Breast epithelium (tissue), 4 donors: Measurements from ENCODE around the gene IFRD1. TPM values are rescaled to one million over a fixed set of nuclear protein-coding genes. Genes with fewer than 3 reads are reported as not detected.

ENCODE experiments used
- DNase-seq, 2 donors: peaks; one replicate each; pipeline ENCODE4 v3.0.0-alpha.2; 2019; ENCODE audit warnings: low spot score in 2 of 2
- H3K27ac ChIP-seq, 2 donors: fragments of 200-600 bp; sonication (generic) in 1 of 2; one replicate each; pipeline ENCODE4 v1.5.1; 2016 to 2019; ENCODE audit warnings: mild to moderate bottlenecking in 1 of 2
- H3K27me3 ChIP-seq, 2 donors: fragments of 200-600 bp; sonication (generic) in 1 of 2; one replicate each; pipeline versions ENCODE4 v1.5.1 to v1.6.0; 2017 to 2019; ENCODE audit warnings: control low read depth in 1 of 2, mild to moderate bottlenecking in 1 of 2
- H3K36me3 ChIP-seq: fragments of 200-600 bp; one replicate; pipeline ENCODE4 v1.5.1; 2019
- H3K4me1 ChIP-seq, 2 donors: fragments of 200-600 bp; sonication (generic); one replicate each; pipeline ENCODE4 v1.5.1; 2016 to 2019; ENCODE audit warnings: control low read depth in 1 of 2
- H3K4me3 ChIP-seq, 3 donors: fragments of 200-600 bp; sonication (generic); 1 replicate in 2 of 3; 2 replicates in 1 of 3; pipeline ENCODE4 v1.5.1; 2016 to 2019; ENCODE audit warnings: mild to moderate bottlenecking in 3 of 3, moderate library complexity in 2 of 3
- H3K9me3 ChIP-seq, 2 donors: fragments of 200-600 bp; sonication (generic) in 1 of 2; one replicate each; pipeline ENCODE4 v1.5.1; 2016 to 2019; ENCODE audit warnings: control low read depth in 1 of 2
- CTCF ChIP-seq, 3 donors: fragments of 450-650 bp; IDR thresholded peaks; one replicate each; pipeline ENCODE4 v1.5.1; 2016 to 2017; ENCODE audit warnings: antibody characterized with exemption in 3 of 3, mild to moderate bottlenecking in 3 of 3, moderate library complexity in 3 of 3
- POLR2A ChIP-seq: fragments of 450-650 bp; IDR thresholded peaks from one replicate; pipeline ENCODE4 v1.6.1; 2016; ENCODE audit warnings: antibody characterized with exemption, mild to moderate bottlenecking, moderate library complexity
- POLR2AphosphoS5 ChIP-seq, 3 donors: sonication (generic); formaldehyde crosslinking; IDR thresholded peaks; one replicate each; pipeline ENCODE4 v1.6.1; 2017; ENCODE audit warnings: antibody characterized with exemption in 3 of 3
- intact Hi-C: fragments of 100-400 bp; cut with DNase I; formaldehyde crosslinking; loops from one replicate; pipeline ENCODE4 v1.15.1; 2023; ENCODE audit warnings: low total_unique reads
- total RNA-seq, 3 donors: library from RNA; depleted of rRNA; stranded (reverse); fragments of >200 nt; gene quantifications; one replicate each; pipeline ENCODE4 v1.1.0, GENCODE V29; 2016

IFRD1 gene
- total RNA-seq, 3 donors from 2014 or later, result 82.7 to 146 (median 91.8) TPM

GRCh38 chr7:112481833-112482670 lies 31.8 kb downstream of the IFRD1 start:
- H3K27me3 ChIP-seq, result no peaks in the 10 kb centered on the region
- H3K9me3 ChIP-seq, result no peaks in the 10 kb centered on the region
- no peak for TF ChIP-seq POLR2A
- no peak for TF ChIP-seq CTCF (IDR thresholded peaks at IDR 0.05)
- TF ChIP-seq POLR2AphosphoS5 (IDR thresholded peaks at IDR 0.05), result peak in 1 of 3 donors; percentile 46
- no peak overlapping the region for H3K4me3 ChIP-seq
- no peaks in the 10 kb centered on the region for H3K36me3 ChIP-seq
- intact Hi-C loops, result no loop called here
- DNase-seq, result peak in 1 of 2 donors; percentile 71
- H3K4me1 ChIP-seq, result no peaks in the 10 kb centered on the region
- peak overlapping the region; percentile 48 to 57 for H3K27ac ChIP-seq

- Histone ChIP-seq H3K27me3 (no peaks in the 10 kb centered on the region), H3K4me1 (no peaks in the 10 kb centered on the region), H3K4me3 (peak overlapping the region in 1 of 3 donors; percentile 18), H3K36me3 (no peaks in the 10 kb centered on the region), H3K27ac (peak overlapping the region; percentile 73), H3K9me3 (no peaks in the 10 kb centered on the region)
- DNase-seq, result peak in 1 of 2 donors; percentile 40
- TF ChIP-seq CTCF (IDR thresholded peaks at IDR 0.05) (no peak), POLR2AphosphoS5 (IDR thresholded peaks at IDR 0.05) (no peak), POLR2A (no peak)
- intact Hi-C loops, result no loop called here
These were observed 34.5 kb downstream of the IFRD1 start for GRCh38 chr7:112484671-112485167.

GRCh38 chr7:112485766-112486165 lies 35.5 kb downstream of the IFRD1 start:
- H3K27me3 ChIP-seq, result no peaks in the 10 kb centered on the region
- H3K36me3 ChIP-seq, result no peaks in the 10 kb centered on the region
- no peak for DNase-seq
- no peak overlapping the region for H3K27ac ChIP-seq
- H3K4me1 ChIP-seq, result no peaks in the 10 kb centered on the region
- intact Hi-C loops, result no loop called here
- no peak for TF ChIP-seq CTCF (IDR thresholded peaks at IDR 0.05)
- TF ChIP-seq POLR2AphosphoS5 (IDR thresholded peaks at IDR 0.05), result no peak
- no peak for TF ChIP-seq POLR2A
- H3K4me3 ChIP-seq, result no peak overlapping the region
- H3K9me3 ChIP-seq, result no peaks in the 10 kb centered on the region

GRCh38 chr7:112487457-112488263 lies 37.4 kb downstream of the IFRD1 start:
- TF ChIP-seq POLR2A, result no peak
- Histone ChIP-seq H3K9me3 (no peaks in the 10 kb centered on the region), H3K27me3 (no peaks in the 10 kb centered on the region), H3K4me1 (no peaks in the 10 kb centered on the region), H3K36me3 (no peaks in the 10 kb centered on the region), H3K27ac (no peak overlapping the region), H3K4me3 (no peak overlapping the region)
- intact Hi-C loops, result no loop called here
- no peak for DNase-seq

- H3K27ac ChIP-seq, result no peak overlapping the region
- H3K4me1 ChIP-seq, result no peaks in the 10 kb centered on the region
- no peaks in the 10 kb centered on the region for H3K9me3 ChIP-seq
- intact Hi-C loops, result no loop called here
- DNase-seq, result no peak
- no peaks in the 10 kb centered on the region for H3K36me3 ChIP-seq
- no peaks in the 10 kb centered on the region for H3K27me3 ChIP-seq
- H3K4me3 ChIP-seq, result no peak overlapping the region
- TF ChIP-seq POLR2AphosphoS5 (IDR thresholded peaks at IDR 0.05) (no peak), POLR2A (no peak), CTCF (IDR thresholded peaks at IDR 0.05) (no peak)
These were observed 37.9 kb downstream of the IFRD1 start for GRCh38 chr7:112488264-112488552.
